Measurements from ENCODE around the gene CNPY1. TPM values are rescaled to one million over a fixed set of nuclear protein-coding genes. Genes with fewer than 3 reads are reported as not detected.
"Not testable (repeated sequence)": the region's sequence is repeated elsewhere in the genome, so short reads cannot be mapped to it uniquely, and the experiment has no call there.

Gene CNPY1
- total RNA-seq (not detected), total RNA-seq (0 reads per million in 29 experiments)
- not detected for total RNA-seq (2013)

GRCh38 chr7:155546449-155546848 lies at the start of gene CNPY1:
TSS of gene CNPY1 (minus strand) at chr7:155546559. CDS start at chr7:155545929, 630 bp downstream.
- H3K27ac Mint-ChIP-seq; H3K4me3 Mint-ChIP-seq; H3K9me3 Mint-ChIP-seq; ATAC-seq (replicated peaks in 1 of 4); POLR2A ChIA-PET; H3K36me3 ChIP-seq (ENCODE audit: control insufficient read depth in 2 of 2, extremely low read depth in 1 of 2, insufficient read depth in 1 of 2, low read length in 1 of 2); H3K9me3 ChIP-seq; H3K27me3 Mint-ChIP-seq; H3K4me3 ChIP-seq (ENCODE audit: control insufficient read depth in 1 of 2, extremely low read depth in 1 of 2, low read length in 1 of 2); H3K36me3 Mint-ChIP-seq; H3K4me1 Mint-ChIP-seq; H3K4me1 ChIP-seq (ENCODE audit: control insufficient read depth in 1 of 2, extremely low read depth in 1 of 2, insufficient read depth in 2 of 2, low read length in 2 of 2); H3K27ac ChIP-seq (ENCODE audit: low read length); DNase-seq: not testable (repeated sequence)
- H3K27me3 ChIP-seq (replicated peaks in 1 of 2; ENCODE audit: control insufficient read depth in 2 of 2, extremely low read depth in 1 of 2, insufficient read depth in 2 of 2, low read length in 1 of 2) = peaks cover 0 to 33% of the 10 kb centered on the region in 2 experiments
- 86% methylated on average over 1 of the region's 1 CpG for WGBS (ENCODE audit: insufficient coverage)
- CTCF ChIA-PET = interaction anchor here in 1 of 2 donors (0.7 kb wide), 1 partner anchor 41 kb away, joined by 6 read pairs; no protein-coding TSS in a partner anchor

- no peaks in the 10 kb centered on the region for H3K9me3 Mint-ChIP-seq
- Histone ChIP-seq H3K36me3 (ENCODE audit: control insufficient read depth in 2 of 2, extremely low read depth in 1 of 2, insufficient read depth in 1 of 2, low read length in 1 of 2) (no peaks in the 10 kb centered on the region), H3K27me3 (replicated peaks in 1 of 2; ENCODE audit: control insufficient read depth in 2 of 2, extremely low read depth in 1 of 2, insufficient read depth in 2 of 2, low read length in 1 of 2) (peaks cover 0 to 33% of the 10 kb centered on the region in 2 experiments), H3K4me1 (ENCODE audit: control insufficient read depth in 1 of 2, extremely low read depth in 1 of 2, insufficient read depth in 2 of 2, low read length in 2 of 2) (peaks cover 2 to 4% of the 10 kb centered on the region in 2 experiments), H3K4me3 (ENCODE audit: control insufficient read depth in 1 of 2, extremely low read depth in 1 of 2, low read length in 1 of 2) (no peak overlapping the region), H3K27ac (ENCODE audit: low read length) (no peak overlapping the region), H3K9me3 (no peaks in the 10 kb centered on the region)
- CTCF ChIA-PET = interaction anchor here in 1 of 2 donors (1.2 kb wide), 1 partner anchor 19 kb away, joined by 3 read pairs; no protein-coding TSS in a partner anchor
- no peak for DNase-seq
- peaks cover 8 to 44% of the 10 kb centered on the region in 2 donors for H3K27me3 Mint-ChIP-seq
- no peaks in the 10 kb centered on the region for H3K36me3 Mint-ChIP-seq
- WGBS (ENCODE audit: insufficient coverage) = 44% methylated on average over 1 of the region's 3 CpGs
- H3K27ac Mint-ChIP-seq = no peak overlapping the region
- no peak overlapping the region for H3K4me3 Mint-ChIP-seq
- ATAC-seq (replicated peaks in 1 of 4) = no peak
- POLR2A ChIA-PET = no interaction called here
- peaks cover 3 to 6% (median 3%) of the 10 kb centered on the region in 3 donors for H3K4me1 Mint-ChIP-seq
Measured at GRCh38 chr7:155594961-155595366, 48.6 kb upstream of the CNPY1 start.

- WGBS (ENCODE audit: insufficient coverage) = 84% methylated on average over 6 of the region's 6 CpGs
- POLR2A ChIA-PET = interaction anchor here in 1 of 2 donors (0.7 kb wide), 1 partner anchor 18 kb away, joined by 3 read pairs; no protein-coding TSS in a partner anchor
- Histone ChIP-seq H3K4me3 (ENCODE audit: control insufficient read depth in 1 of 2, extremely low read depth in 1 of 2, low read length in 1 of 2) (no peak overlapping the region), H3K27ac (ENCODE audit: low read length) (no peak overlapping the region), H3K36me3 (ENCODE audit: control insufficient read depth in 2 of 2, extremely low read depth in 1 of 2, insufficient read depth in 1 of 2, low read length in 1 of 2) (no peaks in the 10 kb centered on the region), H3K27me3 (replicated peaks in 1 of 2; ENCODE audit: control insufficient read depth in 2 of 2, extremely low read depth in 1 of 2, insufficient read depth in 2 of 2, low read length in 1 of 2) (peaks cover 0 to 41% of the 10 kb centered on the region in 2 experiments), H3K4me1 (ENCODE audit: control insufficient read depth in 1 of 2, extremely low read depth in 1 of 2, insufficient read depth in 2 of 2, low read length in 2 of 2) (peaks cover 2 to 4% of the 10 kb centered on the region in 2 experiments), H3K9me3 (no peaks in the 10 kb centered on the region)
- Mint-ChIP-seq H3K4me1 (peaks cover 3 to 6% (median 3%) of the 10 kb centered on the region in 3 donors), H3K27ac (no peak overlapping the region), H3K36me3 (no peaks in the 10 kb centered on the region), H3K27me3 (peaks cover 6 to 39% of the 10 kb centered on the region in 2 donors), H3K9me3 (no peaks in the 10 kb centered on the region), H3K4me3 (no peak overlapping the region)
- ATAC-seq (replicated peaks in 1 of 4) (peak in 1 of 4 experiments; percentile 6), DNase-seq (no peak)
- CTCF ChIA-PET = no interaction called here
Measured at GRCh38 chr7:155594163-155594732, 47.9 kb upstream of the CNPY1 start.

- Mint-ChIP-seq H3K27ac (no peak overlapping the region), H3K4me1 (peaks cover 0 to 1% (median 0%) of the 10 kb centered on the region in 3 donors), H3K36me3 (no peaks in the 10 kb centered on the region), H3K27me3 (peaks cover 5 to 39% of the 10 kb centered on the region in 2 donors), H3K9me3 (no peaks in the 10 kb centered on the region), H3K4me3 (no peak overlapping the region)
- ATAC-seq (replicated peaks in 1 of 4) = no peak
- 73% methylated on average over 8 of the region's 15 CpGs for WGBS (ENCODE audit: insufficient coverage)
- Histone ChIP-seq H3K27me3 (replicated peaks in 1 of 2; ENCODE audit: control insufficient read depth in 2 of 2, extremely low read depth in 1 of 2, insufficient read depth in 2 of 2, low read length in 1 of 2) (peaks cover 0 to 43% of the 10 kb centered on the region in 2 experiments), H3K36me3 (ENCODE audit: control insufficient read depth in 2 of 2, extremely low read depth in 1 of 2, insufficient read depth in 1 of 2, low read length in 1 of 2) (no peaks in the 10 kb centered on the region), H3K4me3 (ENCODE audit: control insufficient read depth in 1 of 2, extremely low read depth in 1 of 2, low read length in 1 of 2) (no peak overlapping the region), H3K9me3 (no peaks in the 10 kb centered on the region), H3K27ac (ENCODE audit: low read length) (no peak overlapping the region), H3K4me1 (ENCODE audit: control insufficient read depth in 1 of 2, extremely low read depth in 1 of 2, insufficient read depth in 2 of 2, low read length in 2 of 2) (peaks cover 0 to under 1% of the 10 kb centered on the region in 2 experiments)
- ChIA-PET POLR2A (no interaction called here), CTCF (no interaction called here)
- DNase-seq = no peak
Measured at GRCh38 chr7:155593461-155594162, 47.3 kb upstream of the CNPY1 start.

- H3K27ac ChIP-seq (ENCODE audit: low read length) = no peak overlapping the region
- no peaks in the 10 kb centered on the region for H3K36me3 Mint-ChIP-seq
- CTCF ChIA-PET = no interaction called here
- H3K36me3 ChIP-seq (ENCODE audit: control insufficient read depth in 2 of 2, extremely low read depth in 1 of 2, insufficient read depth in 1 of 2, low read length in 1 of 2) = no peaks in the 10 kb centered on the region
- peaks cover 20 to 53% of the 10 kb centered on the region in 2 donors for H3K27me3 Mint-ChIP-seq
- H3K27ac Mint-ChIP-seq = no peak overlapping the region
- POLR2A ChIA-PET = no interaction called here
- no peaks in the 10 kb centered on the region for H3K4me1 Mint-ChIP-seq
- H3K9me3 ChIP-seq = no peaks in the 10 kb centered on the region
- no peak for ATAC-seq (replicated peaks in 1 of 4)
- 58% methylated on average over 11 of the region's 14 CpGs for WGBS (ENCODE audit: insufficient coverage)
- H3K9me3 Mint-ChIP-seq = no peaks in the 10 kb centered on the region
- H3K4me3 Mint-ChIP-seq = no peak overlapping the region
- peaks cover 0 to 64% of the 10 kb centered on the region in 2 experiments for H3K27me3 ChIP-seq (replicated peaks in 1 of 2; ENCODE audit: control insufficient read depth in 2 of 2, extremely low read depth in 1 of 2, insufficient read depth in 2 of 2, low read length in 1 of 2)
- no peak overlapping the region for H3K4me3 ChIP-seq (ENCODE audit: control insufficient read depth in 1 of 2, extremely low read depth in 1 of 2, low read length in 1 of 2)
- no peaks in the 10 kb centered on the region for H3K4me1 ChIP-seq (ENCODE audit: control insufficient read depth in 1 of 2, extremely low read depth in 1 of 2, insufficient read depth in 2 of 2, low read length in 2 of 2)
- no peak for DNase-seq
Measured at GRCh38 chr7:155591055-155591775, 44.9 kb upstream of the CNPY1 start.

GRCh38 chr7:155590215-155591018 lies 44.1 kb upstream of the CNPY1 start:
- Histone ChIP-seq H3K9me3 (no peaks in the 10 kb centered on the region), H3K27ac (ENCODE audit: low read length) (no peak overlapping the region), H3K4me1 (ENCODE audit: control insufficient read depth in 1 of 2, extremely low read depth in 1 of 2, insufficient read depth in 2 of 2, low read length in 2 of 2) (no peaks in the 10 kb centered on the region), H3K27me3 (replicated peaks in 1 of 2; ENCODE audit: control insufficient read depth in 2 of 2, extremely low read depth in 1 of 2, insufficient read depth in 2 of 2, low read length in 1 of 2) (peaks cover 0 to 64% of the 10 kb centered on the region in 2 experiments), H3K36me3 (ENCODE audit: control insufficient read depth in 2 of 2, extremely low read depth in 1 of 2, insufficient read depth in 1 of 2, low read length in 1 of 2) (no peaks in the 10 kb centered on the region), H3K4me3 (ENCODE audit: control insufficient read depth in 1 of 2, extremely low read depth in 1 of 2, low read length in 1 of 2) (no peak overlapping the region)
- peak in 11 of 35 experiments; percentile 1 to 43 (median 5) for DNase-seq
- ATAC-seq (replicated peaks in 1 of 4) = no peak
- Mint-ChIP-seq H3K9me3 (no peaks in the 10 kb centered on the region), H3K4me1 (no peaks in the 10 kb centered on the region), H3K27ac (no peak overlapping the region), H3K36me3 (no peaks in the 10 kb centered on the region), H3K27me3 (peaks cover 25 to 59% of the 10 kb centered on the region in 2 donors), H3K4me3 (no peak overlapping the region)
- ChIA-PET CTCF (interaction anchor here in 1 of 2 donors (0.6 kb wide), 1 partner anchor 148 kb away, joined by 3 read pairs; no protein-coding TSS in a partner anchor), POLR2A (no interaction called here)
- WGBS (ENCODE audit: insufficient coverage) = 75% methylated on average over 20 of the region's 20 CpGs
